GM12801 (cell line): ENCODE measurements around the gene TMEFF1.

ENCODE experiments used
- TF ChIP-seq, protein P1 (sequence below): IDR thresholded peaks from one replicate; pipeline ENCODE4 v1.5.1; 2011; ENCODE audit warnings: control low read depth; ENCODE audit not compliant: insufficient read length; ENCODE audit errors: extremely low read depth

The TMEFF1 gene

DNA sequence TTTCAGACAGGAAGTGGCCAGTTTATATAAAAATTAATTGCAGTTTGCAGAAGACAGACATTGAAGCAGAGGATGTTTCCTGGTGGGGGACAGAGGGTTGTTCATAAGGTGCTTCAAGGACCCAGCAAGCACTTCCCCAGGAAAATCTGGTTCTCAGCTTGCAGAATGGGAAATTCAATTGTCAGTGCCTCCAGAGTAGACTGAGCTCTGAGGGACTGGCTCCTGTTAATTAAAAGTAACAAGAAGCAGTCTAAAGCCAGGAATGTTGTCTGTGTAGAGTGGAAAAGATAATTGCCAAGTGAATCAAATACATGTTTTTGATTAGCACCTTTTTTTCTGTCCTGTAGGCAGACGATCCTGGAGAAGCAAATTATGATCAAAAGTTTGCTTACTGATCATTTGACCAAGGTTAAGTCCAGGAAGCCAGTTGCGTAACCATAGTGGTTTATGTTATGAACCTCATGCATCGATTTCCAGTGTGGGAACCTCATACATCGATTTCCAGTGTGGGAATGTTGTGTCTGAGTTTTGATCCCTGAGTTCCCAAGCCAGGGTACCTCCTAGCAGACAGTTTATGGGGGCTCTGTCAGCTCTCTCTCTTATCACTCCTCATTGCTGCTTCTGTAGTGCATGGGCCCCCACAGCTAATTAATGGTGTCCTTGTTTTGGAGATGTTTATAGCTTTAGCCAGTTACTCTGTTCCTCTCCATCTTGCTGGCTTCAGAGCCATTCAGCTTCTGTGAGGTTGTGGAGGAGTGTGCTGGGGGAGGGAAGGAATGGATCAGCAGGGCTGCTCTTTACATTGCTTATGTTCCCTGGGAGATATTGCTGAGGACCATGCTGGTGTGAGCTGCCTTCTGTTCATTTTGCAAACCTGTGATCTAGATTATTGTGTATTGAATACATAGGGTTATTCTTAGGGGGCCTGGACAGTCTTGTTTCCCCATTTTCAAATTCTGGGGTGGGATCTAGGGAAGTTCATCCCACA lies 28.9 kb upstream of the TMEFF1 start:
- TF ChIP-seq, protein P1, sequence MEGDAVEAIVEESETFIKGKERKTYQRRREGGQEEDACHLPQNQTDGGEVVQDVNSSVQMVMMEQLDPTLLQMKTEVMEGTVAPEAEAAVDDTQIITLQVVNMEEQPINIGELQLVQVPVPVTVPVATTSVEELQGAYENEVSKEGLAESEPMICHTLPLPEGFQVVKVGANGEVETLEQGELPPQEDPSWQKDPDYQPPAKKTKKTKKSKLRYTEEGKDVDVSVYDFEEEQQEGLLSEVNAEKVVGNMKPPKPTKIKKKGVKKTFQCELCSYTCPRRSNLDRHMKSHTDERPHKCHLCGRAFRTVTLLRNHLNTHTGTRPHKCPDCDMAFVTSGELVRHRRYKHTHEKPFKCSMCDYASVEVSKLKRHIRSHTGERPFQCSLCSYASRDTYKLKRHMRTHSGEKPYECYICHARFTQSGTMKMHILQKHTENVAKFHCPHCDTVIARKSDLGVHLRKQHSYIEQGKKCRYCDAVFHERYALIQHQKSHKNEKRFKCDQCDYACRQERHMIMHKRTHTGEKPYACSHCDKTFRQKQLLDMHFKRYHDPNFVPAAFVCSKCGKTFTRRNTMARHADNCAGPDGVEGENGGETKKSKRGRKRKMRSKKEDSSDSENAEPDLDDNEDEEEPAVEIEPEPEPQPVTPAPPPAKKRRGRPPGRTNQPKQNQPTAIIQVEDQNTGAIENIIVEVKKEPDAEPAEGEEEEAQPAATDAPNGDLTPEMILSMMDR = no peak

DNA sequence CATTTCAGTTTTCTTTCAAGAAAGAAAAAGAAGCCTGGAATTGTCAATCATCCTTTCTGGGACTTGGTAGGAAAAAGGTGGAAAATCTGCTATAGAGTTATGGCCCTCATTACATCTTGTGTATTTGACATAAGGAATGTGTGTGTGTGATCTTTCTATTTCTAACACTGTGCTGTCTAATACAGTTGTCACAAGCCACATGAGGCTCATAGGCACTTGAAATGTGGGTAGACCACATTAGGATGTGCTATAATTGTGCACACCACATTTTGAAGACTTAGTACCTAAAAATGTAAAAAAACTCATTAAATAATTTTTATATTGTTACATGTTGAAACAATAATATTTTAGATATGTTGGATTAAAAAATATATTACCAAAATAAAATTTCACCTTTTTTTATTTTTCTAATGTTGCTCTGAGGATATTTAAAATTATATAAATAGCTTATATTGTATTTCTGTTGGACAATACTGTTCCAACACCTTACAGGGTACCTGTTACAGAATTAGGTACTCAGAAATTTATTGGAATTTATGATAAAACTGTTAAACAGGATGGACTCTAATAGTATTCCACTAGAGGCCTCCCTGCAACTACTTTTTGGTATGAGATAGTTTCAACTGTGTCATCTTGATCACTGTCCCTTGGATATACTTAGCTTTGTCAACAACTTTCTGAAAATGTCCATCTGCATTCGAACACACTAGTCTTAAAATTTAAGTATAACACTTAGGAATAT lies 27.6 kb upstream of the TMEFF1 start:
- TF ChIP-seq, protein P1 = no peak

DNA sequence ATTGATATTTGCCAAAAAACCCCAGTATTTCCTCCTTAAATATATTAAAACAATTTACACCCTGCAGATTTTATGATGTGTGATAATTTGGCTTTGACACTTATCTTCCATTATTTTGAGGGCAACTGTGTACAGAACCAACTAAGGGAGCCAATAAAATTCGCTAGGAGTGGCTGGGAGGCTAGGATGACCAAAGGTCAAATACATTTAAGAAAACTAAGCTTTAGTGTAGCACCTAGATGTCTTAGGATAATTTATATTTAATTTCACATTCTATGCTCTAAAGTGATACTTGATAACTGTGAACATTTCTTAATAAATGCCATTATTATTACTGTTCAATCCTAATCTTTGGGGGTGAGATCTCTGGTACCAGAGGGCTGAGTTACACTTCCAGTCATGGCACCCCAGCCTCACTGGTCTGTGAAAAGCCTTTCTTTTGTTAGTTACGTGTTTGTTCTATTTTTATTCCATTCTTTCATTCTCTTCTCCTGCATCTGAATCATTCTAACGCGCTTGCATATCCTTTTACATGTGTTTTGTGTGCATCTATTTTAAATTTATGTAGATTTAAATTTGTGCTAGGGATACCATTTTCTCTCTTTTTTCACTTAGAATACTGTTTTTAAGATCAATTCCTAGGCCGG lies 26.9 kb upstream of the TMEFF1 start:
- TF ChIP-seq, protein P1 = no peak

DNA sequence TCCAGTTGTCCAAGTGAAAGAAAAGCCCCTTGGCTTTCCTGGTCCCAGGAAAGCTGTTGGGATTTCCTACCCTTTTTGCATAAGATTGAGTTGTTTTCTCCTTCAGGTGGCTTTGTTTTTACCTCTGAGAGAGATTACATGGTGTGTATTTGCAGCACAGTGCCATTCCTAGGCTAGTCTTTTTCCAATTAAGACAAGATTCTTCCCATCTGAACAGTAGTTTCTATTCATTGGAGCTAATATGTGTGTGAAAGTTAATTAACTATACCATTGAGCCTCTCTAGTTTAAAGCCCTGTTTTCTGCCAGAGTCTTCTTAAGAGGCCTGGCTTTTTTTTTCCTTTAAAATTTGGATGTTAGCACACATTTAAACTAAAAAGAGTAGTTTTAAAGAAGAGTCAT lies 25.9 kb upstream of the TMEFF1 start:
- TF ChIP-seq, protein P1 = no peak

DNA sequence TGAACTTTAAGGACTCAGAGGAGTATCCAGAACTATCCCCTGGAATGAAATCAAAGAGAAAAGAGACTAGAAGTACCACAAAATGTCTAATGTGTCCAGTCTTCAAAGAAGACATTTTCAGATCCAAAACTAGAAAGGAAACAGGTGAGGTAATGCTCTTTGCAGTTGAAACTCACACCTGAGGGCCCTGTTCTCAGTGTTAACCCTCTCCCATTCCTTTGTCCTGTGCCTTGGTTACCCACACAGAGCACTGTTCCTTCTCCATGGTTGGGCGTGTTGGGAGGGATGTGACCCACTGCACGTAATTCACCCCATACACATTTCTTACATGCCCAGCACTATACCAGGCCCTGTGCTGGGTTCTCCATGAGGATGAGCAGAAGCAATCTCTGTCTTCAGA lies 24.7 kb upstream of the TMEFF1 start:
- TF ChIP-seq, protein P1 = no peak

DNA sequence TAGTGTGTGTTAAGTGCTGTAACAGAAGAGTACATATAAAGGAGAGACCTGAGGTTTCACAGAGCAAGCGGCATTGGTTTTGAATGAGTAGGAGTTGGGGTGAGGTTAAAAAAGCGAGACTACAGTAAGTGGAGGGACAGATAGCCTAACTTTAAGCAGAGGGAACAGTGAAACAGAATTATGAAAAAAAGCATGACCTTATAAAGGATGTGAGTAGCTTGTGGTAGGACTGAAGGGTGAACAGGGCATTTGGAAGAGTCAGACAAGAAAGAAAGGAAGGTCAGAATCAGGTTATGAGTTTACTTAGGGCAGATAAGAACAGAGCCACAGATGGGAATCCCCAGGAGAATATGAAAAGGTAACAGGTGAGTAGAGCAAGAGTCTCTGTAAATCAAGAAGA lies 23.5 kb upstream of the TMEFF1 start:
- TF ChIP-seq, protein P1 = no peak

DNA sequence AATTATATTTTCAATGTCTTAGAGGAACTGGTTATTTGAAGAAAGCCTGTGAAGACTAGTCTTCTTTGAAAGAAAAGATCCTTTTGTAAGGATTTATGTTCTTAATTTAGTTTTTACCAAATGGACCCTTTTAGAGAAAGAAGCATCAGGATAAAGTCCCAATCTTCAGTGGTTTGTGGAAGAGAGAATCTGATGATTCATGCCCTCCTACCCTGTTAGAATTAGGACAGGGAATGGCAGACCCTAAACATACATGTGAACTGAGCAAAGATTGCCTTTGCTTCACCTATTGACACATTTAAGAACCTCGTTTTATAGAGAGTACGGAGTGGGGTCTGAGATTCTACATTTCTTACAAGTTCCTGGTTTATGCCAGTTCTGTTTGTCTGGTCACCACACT lies 20.1 kb upstream of the TMEFF1 start:
- TF ChIP-seq, protein P1 = no peak
